GM19467 (cell line): ENCODE results near the gene CDH23.
A peak's percentile ranks its signal among the peaks of the same experiment; 100 is the strongest.

ENCODE experiments used
- ATAC-seq: cut with Tn5 transposase; IDR thresholded peaks from one replicate; pipeline ENCODE4 v1.9.1; 2021; ENCODE audit warnings: mild to moderate bottlenecking, moderate library complexity; ENCODE audit not compliant: unreplicated experiment

The CDH23 gene

DNA sequence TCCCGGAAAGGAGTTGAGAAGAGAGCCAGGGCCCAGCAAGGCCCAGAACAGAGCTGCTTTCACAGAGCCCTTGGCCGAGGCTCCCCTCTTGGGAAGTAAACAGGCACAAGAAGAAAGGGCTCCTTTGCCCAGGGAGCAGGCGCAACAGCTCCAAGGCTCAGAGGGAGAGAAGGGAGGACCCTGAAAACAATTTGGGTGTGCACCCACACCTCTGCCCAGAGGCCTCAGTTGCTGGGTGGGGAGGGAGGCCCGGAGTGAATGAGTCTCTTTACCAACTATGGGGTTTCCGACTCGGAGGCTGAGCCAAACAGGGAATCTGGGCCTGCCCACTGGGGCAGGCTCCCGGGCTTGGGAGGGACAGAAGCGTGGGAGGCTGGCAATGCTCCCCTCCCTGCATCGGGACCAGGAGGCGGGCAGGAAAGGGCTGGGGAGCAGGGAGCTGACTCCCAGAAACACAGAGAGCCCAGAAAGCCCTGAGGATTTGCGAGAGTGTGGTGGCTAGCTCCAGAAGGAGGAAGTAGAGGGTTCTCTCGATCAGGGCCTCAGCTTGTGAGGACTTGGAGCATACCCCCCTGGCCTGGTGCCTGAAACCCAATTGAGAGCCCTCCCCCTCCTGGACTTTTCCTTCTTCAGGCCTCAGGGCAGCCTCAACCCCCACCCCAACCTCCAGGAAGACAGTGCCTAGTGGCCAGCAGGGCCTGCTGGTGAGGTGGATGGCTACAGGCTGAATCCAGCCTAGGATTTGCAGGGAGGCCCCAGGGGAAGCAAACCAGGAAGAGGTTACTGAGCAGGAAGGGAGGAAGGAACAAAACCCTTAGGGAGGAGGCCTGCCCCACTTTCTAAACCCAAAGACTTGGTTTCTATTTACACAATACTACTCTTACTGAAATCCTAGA, 316.7 kb downstream of the CDH23 start:
- ATAC-seq: no peak

DNA sequence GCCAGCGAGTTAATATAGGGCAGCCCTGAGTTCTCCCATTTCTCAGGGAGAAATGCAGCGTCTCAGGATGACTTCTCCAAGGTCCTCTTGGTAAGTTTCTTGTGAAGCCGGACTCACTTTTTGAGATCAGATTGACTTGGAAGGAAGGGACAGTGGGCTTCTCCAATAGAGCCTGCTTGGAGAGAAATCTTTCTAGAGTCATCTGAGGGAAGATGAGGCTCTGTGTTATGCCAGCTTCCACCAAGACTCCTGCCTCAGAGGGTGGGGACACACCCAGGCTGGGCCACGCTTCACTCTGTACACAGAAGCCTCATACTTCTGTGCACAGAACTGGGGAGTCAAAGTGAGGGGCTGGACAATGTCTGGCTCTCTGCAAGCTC, 317.3 kb downstream of the CDH23 start:
- ATAC-seq: no peak

DNA sequence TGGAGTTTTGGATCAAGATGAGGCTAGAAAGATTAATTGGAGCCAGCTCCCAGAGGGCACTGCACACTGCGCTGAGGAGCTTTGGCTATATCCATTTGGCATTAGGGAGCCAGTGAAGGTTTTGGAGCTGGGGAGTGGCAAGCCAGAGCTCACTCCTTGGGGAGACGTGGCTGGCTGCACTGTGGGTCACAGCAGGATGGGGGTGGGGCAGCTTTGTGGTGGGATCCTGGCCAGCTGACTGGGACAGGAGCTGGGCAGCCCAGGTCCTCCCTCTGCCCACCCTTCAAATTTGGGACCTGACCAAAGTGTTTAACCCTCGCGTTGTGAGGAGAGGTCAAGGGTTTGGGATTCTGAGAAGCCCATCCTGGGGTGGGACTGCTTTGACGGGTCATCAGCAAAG, 317.9 kb downstream of the CDH23 start:
- no peak for ATAC-seq

DNA sequence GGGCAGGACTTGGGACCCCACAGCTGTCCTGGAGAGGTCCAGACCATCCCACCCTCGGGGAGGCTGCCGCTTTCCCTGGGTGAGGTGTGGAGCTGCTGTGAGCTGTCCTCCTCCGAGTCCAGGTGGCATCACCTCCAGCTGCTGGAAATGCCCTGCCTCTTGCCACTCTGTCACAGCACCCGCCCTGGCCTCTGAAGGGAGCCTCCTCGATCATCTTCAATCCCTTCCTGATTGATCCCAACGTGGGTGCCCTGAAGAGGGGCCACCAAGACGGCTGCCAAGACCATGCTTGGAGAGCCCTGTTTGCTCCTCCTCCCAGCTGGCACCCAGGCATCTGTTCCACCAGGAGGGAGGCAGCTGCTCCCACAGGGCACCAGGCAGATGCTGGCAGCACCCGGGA, 318.3 kb downstream of the CDH23 start:
- ATAC-seq: no peak

DNA sequence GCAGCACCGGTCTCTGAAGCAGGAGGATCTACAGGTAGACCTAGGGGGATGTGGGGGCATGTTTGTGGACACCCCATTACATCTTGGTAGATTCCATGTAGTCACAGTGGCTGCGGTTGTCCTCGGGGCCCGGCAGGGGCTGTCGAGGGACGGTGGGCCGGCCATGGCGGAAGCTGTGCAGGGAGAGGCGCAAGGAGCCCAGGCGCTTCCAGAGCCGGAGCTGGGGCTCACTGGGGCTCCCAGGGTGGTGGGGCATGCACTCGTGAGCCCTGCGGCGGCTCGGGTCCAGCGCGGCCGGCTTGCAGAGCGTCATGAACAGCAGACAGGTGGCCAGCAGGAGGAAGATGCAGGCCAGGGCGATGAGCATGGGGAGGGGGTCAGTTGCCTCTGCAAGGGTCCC, 319.1 kb downstream of the CDH23 start:
- no peak for ATAC-seq

DNA sequence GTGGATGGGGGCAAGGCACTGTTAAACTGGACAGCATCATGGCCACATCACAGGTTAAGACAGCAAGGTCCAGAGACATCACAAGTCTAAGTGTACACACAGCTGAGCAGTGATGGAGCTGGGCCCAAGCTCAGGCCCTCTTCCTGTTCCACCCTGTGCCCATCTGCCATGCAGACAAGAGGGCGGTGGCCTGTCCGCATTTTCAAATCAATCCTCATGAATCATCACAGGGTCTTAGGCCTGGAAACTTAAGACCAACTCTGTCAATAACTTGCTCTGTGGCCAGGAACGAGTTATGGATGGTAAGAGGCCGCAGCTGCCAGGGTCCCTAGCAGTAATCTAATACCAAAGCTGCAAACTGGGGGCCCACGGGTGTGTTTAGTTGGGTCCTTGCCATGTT, 319.7 kb downstream of the CDH23 start:
- ATAC-seq: no peak

DNA sequence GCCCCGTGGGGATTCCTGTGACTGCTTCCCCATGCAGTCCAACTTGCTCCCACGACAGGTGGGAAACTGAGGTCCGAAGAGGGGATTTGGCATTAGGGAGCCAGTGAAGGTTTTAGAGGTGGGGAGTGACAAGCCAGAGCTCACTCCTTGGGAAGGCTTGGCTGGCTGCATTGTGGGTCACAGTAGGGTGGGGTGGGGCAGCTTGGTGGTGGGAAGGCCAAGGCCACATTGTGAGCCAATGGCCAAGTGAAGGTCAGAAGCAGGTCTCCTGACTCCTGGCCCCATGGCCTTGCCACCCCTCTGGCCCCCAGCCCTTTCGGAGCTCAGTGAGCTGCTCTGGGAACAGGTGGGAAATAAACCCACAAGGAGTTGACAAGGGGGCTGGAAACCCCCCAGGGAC, 320.3 kb downstream of the CDH23 start:
- no peak for ATAC-seq

DNA sequence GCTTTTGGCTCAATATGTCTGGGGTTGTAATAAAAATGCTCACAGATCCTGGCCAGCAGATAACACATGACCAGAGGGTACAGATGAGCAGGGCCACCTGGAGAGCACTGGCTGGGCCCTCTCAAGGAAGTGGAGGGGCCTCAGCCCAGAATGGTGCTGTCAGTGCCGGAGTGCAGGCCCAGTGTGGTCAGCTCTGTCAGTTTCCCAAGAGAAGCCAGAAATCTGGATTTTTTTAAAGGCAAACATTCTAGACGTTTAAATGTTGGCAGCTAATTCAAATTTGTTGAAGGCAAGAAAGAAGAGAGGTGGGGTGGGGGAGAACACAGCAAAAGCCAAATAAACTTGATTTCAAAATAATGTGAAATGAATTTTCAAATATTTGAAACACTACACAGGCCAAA, 320.8 kb downstream of the CDH23 start:
- ATAC-seq: no peak

DNA sequence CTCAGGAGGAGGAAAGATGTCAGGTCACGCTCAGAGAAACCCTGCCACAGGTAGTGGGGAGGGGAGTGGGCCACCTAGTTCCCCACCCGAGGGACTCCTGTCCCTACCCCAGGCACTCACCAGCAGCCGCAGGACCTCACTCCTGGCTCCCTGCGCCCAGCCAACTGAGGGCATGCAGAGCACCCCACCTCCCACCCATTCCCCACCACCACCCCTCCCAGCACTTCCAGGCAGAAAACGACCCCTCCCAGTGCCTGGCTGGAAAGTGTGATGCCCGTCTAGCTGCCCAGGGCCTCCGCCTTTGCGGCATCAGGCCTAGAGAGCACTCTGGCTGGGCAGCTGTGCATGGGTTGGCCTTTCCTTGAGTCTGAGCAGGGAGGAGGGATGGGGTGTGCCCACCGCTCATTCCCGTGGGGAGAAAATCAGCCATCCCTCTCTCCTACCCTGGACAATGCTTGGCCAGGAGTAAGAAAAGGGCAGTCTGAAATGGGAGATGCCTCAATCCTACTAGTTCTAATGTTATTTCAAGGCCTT, 321.5 kb downstream of the CDH23 start:
- ATAC-seq: no peak

DNA sequence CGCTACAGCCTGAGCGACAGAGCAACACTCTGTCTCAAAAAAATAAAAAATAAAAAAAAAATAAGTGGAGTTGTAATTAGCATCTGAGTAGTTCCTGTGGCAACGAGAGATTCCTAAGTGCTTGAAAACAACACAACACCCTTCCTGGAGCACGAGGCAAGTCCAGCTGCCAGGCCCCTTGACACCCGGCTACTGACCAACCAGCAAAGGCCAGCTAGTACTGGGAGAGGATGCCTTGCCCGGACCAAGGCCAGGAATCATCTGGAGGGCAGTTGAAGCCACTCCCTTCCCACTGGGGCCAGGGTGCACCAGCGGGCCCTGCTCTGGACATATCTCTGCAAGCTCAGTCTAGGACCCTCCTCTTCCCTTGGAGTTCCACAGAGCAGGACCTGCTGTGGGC, 322.3 kb downstream of the CDH23 start:
- ATAC-seq: no peak

DNA sequence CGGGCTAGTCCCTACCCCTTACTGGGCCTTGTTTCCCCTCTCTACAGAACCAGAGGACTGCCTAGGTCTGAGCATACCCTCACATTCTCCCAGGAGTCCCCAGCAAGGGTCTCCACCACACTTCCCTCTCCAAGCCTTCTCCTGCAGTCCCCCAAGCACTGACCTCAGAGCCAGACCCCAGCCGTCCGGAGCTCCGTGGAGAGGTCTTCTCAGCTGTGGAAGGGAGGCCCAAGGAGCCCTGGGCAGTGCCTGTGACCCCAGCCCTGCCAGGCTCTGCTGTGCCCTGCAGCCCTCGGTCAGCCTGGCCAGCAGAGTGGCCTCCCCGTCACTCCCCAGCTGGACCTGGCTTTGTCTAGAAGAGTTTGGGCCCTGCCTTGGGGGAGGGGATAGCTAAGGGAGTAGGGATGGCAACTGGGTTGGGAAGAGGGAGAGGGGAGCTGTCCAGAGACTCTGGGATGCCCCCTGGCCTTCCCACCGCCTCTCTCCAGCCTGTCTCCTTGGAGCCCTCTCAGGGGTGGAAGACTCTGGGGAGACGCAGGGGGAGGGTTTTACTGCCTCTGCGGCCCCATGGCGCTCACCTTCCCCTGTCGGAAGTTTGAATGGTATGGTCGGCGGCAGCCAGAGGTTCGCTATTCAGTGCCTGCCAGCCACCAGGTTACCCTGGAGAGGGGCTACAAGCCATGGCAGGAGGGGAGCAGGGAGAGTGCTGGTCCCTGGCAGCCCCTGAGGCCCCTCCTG, 322.9 kb downstream of the CDH23 start, which contains the start of gene C10orf105:
Gene C10orf105, minus strand, starts transcription at position 315 of the 738 bp plus-strand sequence. CDS start 3,441 bp downstream, outside the sequence.
- ATAC-seq: no peak

DNA sequence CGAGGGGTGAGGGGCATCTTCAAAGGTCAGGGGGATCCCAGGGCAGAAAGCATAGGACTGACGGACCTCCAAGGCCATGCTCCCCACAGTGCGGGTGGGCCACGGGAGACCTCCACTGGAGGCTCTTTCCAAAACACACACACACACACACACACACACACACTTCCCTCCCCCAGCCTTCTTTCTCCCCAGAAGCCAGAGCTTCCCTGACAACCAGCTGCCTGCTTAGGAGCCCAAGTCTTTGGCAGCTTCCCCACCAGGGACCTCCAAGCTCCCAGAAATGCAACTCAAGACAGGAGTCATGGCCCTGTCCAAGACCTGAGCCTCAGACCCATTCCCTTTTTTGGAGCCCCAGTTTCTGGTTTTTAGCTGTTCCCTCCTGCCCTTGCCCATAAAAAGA, 323.6 kb downstream of the CDH23 start:
- ATAC-seq: no peak

DNA sequence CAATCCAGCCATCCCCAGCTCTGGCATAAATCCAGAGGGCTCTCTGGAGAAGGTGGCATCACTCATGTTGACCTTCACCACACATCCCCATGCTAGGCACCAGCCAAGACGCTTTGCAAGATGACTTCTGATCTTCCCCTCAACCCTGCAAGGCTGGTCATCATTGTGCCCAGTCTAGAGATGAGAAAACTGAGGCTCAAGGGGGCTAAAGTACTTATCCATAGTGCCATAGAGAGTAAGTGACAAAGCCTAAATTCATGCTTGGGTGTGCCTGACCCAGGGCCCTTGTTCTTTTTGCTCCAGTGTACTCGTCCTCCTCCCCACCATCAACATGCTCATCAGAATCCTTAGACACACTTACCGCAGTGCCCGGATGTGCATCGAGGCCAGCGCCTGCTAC, 324.6 kb downstream of the CDH23 start:
- ATAC-seq: no peak

DNA sequence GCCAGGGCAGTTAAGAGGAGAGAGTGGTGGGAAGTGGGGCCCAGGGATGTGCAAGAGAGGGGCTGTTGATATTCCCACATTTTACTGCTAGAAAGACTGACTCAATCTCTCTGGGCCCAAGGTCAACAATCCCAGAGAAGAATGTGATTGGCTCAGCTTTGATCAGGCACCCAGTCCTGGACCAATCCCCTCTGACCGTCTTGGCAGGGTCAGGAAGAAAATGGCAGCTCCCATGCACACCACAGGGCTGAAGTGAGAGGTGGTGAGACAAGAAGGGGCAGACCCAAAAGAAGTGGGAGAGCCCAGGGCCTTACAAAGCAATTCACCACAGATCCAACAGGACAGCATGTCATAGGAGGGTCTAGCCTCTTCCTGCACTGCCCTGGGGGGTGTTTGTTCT, 326.1 kb downstream of the CDH23 start:
- ATAC-seq: no peak

DNA sequence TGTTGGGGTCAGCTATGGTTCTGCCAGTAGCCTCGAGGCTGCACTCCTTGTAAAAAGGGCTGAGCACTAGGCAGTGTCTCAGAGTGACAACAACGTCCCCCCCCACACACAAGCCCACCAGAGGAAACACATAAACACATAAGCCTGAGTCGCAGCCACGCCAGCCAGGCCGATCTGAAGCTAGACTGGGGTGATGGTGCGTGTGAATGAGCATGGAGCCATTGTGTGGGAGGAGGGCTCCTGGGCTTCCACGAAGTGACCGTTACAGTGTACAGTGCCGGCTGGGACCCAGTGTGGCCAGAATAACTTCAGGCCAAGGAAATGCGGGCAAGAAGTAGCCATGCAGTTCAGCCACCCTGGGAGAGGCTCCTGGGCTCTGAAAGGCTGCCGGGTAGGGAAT, 326.6 kb downstream of the CDH23 start:
- ATAC-seq: no peak

DNA sequence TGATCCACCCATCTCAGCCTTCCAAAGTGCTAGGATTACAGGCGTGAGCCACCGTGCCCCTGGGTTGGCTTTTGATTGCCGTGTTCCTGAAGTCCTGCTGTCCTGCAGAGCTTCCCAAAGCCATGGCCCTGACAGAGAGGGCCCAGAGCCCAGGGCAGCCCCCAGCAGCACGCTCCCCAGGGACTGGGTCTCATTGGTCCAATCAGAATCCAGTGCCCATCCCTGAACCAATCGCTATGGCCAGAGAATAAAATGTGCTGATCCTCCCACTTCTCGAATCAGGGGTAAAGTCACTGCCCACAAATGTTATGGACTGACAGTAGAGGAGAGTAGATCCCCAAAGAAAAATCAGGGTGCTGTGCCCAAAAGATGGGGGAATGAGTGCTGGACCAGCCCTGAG, 327.8 kb downstream of the CDH23 start:
- ATAC-seq: no peak

DNA sequence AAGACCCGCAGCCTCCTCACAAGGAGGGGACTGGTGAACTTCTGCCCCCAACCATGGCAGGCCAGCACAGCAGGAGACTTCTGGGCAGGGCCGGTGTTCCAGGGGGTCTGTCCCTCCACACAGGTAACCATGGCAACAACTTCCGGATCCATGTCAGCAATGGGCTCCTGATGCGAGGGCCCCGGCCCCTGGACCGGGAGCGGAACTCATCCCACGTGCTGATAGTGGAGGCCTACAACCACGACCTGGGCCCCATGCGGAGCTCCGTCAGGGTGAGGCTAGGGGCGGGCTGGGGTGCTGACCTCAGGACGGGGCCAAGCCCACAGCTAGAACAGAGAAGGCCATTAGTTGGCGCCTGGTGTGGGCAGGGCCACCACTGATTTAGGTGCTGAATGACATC, 328.5 kb downstream of the CDH23 start:
- no peak for ATAC-seq

DNA sequence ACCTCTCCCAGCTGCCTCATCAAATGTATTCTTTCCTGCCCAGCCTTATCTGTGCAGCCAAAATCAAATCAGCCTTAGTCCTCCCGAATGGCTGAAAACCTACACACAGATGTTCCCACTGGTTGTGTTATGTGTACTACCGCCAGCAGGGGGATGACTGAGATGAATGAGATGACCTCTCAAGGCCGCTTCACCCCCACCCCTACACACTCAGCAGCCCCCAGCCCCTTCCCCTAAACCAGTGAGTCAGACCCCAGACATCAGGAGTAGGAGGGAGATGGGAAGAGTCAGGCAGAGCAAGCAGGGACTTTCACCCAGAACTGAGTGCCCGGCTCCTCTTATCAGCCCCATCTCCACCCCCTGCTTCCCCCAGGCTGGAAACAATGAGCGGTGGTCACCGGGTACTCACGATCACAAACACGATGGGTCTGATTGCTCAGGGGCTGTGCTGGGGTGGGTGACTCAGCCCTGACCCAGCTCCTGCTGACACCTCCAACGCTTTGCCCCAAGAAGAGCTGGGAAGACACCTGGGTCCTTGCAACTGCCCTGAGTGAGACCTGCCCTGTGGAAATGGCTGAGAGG, 329.4 kb downstream of the CDH23 start:
- no peak for ATAC-seq

DNA sequence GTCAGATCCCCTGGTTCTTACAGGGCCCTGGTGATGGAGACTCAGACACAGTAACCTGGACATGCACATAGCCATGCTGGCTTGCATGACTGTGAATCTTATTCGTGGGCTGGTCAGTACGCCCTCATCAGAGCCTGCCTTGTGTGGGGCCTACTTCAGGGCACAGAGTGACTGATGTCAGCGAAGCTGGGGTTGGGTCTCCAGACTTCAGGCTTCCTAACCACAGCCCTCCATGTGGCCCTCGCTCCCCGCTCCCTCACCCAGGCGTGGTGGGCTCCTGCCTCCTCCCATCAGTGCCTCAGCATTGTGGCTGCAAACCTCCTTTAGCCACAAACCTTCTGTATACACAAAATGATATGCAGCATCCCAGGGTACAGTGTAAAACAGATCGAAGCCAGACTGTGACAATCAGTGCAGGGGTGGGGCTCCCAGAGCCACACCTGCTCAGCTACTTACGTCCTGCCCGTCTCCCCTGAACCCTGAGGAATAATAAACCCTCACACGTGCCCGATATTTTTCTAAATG, 329.9 kb downstream of the CDH23 start:
- ATAC-seq: no peak

DNA sequence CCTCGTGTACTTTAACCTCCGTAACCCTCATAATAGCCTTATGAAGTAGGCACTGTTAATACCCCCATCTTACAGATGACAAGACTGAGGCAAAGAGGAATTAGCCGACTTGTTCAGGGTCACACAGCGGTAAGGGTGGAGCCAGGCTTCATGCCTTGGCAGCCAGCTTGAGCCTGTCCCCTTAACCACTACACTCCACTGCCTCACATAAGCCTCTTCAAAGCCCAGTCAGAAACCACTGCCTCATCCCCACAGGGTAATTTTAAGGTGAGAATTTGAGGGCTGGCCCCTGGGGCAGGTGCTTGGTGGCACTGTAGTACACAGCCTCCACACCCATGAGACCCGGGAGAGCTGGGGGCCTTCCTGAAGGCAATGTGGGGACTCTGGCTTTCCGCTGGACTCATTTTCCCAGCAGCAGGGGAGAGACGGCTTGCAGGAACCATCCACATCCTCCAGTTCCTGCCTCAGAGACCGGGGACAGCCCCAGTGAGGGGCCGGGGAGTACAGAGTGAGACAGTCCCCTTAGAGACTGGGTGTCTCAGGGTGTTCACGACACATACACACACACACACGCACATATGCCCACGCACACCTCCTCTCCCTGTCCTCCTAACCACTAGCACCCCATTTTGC, 330.5 kb downstream of the CDH23 start:
- peak; percentile 36 for ATAC-seq
